ENCODE measurements around the gene PDE8A. TPM values are rescaled to one million over a fixed set of nuclear protein-coding genes. Genes with fewer than 3 reads are reported as not detected.

The PDE8A gene
- total and polyA plus RNA-seq, 2 experiments from 2014 or later = 5.6 to 7.5 TPM

DNA sequence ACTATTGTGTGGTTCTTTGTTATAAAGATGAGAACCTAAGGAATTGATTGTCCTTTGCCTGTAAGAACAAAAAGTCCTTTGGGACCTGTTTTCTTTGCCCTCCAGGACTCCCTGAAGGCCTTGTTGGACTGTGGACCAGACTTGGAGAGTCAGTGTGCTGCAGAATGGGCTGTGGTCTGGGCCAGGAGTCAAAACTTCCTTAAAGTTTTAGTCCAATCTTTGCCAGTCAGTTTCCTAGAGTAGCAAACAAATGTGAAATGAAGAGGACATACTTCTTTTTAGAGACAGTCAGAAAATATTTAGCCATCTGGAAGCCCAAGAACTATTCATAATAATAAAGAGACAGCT lies 45.4 kb downstream of the PDE8A start:
- H3K27ac Mint-ChIP-seq = no peak overlapping the region

More for the DNA sequence above, 45.4 kb downstream of the PDE8A start:
- H3K79me2 ChIP-seq (replicated peaks; ENCODE audit: insufficient read depth) = peaks cover 8% of the 10 kb centered on the region; the same call in 1 of the 2 replicates
- TF ChIP-seq EZH2 (IDR thresholded peaks at IDR 0.05; ENCODE audit: low read depth, unreplicated experiment) (no peak), ZNF331 (CRISPR knock-in tag; IDR thresholded peaks at IDR 0.05; ENCODE audit: low read depth) (no peak), POLR2AphosphoS5 (IDR thresholded peaks at IDR 0.05; ENCODE audit: low read depth) (no peak), CREB1 (CRISPR knock-in tag; IDR thresholded peaks at IDR 0.05; ENCODE audit: low read depth) (no peak), JUNB (IDR thresholded peaks at IDR 0.05; ENCODE audit: unreplicated experiment) (no peak), ZNF114 (CRISPR knock-in tag; IDR thresholded peaks at IDR 0.05) (no peak), EZH2phosphoT487 (IDR thresholded peaks at IDR 0.05; ENCODE audit: unreplicated experiment) (no peak), NANOG (IDR thresholded peaks at IDR 0.05; ENCODE audit: borderline replicate concordance) (no peak), STAT1 (IDR thresholded peaks at IDR 0.05; ENCODE audit: unreplicated experiment) (no peak)
- TF ChIP-seq, protein P1, sequence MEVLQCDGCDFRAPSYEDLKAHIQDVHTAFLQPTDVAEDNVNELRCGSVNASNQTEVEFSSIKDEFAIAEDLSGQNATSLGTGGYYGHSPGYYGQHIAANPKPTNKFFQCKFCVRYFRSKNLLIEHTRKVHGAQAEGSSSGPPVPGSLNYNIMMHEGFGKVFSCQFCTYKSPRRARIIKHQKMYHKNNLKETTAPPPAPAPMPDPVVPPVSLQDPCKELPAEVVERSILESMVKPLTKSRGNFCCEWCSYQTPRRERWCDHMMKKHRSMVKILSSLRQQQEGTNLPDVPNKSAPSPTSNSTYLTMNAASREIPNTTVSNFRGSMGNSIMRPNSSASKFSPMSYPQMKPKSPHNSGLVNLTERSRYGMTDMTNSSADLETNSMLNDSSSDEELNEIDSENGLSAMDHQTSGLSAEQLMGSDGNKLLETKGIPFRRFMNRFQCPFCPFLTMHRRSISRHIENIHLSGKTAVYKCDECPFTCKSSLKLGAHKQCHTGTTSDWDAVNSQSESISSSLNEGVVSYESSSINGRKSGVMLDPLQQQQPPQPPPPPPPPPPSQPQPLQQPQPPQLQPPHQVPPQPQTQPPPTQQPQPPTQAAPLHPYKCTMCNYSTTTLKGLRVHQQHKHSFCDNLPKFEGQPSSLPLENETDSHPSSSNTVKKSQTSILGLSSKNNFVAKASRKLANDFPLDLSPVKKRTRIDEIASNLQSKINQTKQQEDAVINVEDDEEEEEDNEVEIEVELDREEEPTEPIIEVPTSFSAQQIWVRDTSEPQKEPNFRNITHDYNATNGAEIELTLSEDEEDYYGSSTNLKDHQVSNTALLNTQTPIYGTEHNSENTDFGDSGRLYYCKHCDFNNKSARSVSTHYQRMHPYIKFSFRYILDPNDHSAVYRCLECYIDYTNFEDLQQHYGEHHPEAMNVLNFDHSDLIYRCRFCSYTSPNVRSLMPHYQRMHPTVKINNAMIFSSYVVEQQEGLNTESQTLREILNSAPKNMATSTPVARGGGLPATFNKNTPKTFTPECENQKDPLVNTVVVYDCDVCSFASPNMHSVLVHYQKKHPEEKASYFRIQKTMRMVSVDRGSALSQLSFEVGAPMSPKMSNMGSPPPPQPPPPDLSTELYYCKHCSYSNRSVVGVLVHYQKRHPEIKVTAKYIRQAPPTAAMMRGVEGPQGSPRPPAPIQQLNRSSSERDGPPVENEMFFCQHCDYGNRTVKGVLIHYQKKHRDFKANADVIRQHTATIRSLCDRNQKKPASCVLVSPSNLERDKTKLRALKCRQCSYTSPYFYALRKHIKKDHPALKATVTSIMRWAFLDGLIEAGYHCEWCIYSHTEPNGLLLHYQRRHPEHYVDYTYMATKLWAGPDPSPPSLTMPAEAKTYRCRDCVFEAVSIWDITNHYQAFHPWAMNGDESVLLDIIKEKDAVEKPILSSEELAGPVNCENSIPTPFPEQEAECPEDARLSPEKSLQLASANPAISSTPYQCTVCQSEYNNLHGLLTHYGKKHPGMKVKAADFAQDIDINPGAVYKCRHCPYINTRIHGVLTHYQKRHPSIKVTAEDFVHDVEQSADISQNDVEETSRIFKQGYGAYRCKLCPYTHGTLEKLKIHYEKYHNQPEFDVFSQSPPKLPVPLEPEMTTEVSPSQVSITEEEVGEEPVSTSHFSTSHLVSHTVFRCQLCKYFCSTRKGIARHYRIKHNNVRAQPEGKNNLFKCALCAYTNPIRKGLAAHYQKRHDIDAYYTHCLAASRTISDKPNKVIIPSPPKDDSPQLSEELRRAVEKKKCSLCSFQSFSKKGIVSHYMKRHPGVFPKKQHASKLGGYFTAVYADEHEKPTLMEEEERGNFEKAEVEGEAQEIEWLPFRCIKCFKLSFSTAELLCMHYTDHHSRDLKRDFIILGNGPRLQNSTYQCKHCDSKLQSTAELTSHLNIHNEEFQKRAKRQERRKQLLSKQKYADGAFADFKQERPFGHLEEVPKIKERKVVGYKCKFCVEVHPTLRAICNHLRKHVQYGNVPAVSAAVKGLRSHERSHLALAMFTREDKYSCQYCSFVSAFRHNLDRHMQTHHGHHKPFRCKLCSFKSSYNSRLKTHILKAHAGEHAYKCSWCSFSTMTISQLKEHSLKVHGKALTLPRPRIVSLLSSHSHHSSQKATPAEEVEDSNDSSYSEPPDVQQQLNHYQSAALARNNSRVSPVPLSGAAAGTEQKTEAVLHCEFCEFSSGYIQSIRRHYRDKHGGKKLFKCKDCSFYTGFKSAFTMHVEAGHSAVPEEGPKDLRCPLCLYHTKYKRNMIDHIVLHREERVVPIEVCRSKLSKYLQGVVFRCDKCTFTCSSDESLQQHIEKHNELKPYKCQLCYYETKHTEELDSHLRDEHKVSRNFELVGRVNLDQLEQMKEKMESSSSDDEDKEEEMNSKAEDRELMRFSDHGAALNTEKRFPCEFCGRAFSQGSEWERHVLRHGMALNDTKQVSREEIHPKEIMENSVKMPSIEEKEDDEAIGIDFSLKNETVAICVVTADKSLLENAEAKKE (CRISPR knock-in tag; IDR thresholded peaks at IDR 0.05) = no peak
- TF ChIP-seq, protein P2, sequence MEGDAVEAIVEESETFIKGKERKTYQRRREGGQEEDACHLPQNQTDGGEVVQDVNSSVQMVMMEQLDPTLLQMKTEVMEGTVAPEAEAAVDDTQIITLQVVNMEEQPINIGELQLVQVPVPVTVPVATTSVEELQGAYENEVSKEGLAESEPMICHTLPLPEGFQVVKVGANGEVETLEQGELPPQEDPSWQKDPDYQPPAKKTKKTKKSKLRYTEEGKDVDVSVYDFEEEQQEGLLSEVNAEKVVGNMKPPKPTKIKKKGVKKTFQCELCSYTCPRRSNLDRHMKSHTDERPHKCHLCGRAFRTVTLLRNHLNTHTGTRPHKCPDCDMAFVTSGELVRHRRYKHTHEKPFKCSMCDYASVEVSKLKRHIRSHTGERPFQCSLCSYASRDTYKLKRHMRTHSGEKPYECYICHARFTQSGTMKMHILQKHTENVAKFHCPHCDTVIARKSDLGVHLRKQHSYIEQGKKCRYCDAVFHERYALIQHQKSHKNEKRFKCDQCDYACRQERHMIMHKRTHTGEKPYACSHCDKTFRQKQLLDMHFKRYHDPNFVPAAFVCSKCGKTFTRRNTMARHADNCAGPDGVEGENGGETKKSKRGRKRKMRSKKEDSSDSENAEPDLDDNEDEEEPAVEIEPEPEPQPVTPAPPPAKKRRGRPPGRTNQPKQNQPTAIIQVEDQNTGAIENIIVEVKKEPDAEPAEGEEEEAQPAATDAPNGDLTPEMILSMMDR (conservative IDR thresholded peaks at IDR 0.05; ENCODE audit: low read depth in 2 of 2) = no peak
- TF ChIP-seq, protein P3, sequence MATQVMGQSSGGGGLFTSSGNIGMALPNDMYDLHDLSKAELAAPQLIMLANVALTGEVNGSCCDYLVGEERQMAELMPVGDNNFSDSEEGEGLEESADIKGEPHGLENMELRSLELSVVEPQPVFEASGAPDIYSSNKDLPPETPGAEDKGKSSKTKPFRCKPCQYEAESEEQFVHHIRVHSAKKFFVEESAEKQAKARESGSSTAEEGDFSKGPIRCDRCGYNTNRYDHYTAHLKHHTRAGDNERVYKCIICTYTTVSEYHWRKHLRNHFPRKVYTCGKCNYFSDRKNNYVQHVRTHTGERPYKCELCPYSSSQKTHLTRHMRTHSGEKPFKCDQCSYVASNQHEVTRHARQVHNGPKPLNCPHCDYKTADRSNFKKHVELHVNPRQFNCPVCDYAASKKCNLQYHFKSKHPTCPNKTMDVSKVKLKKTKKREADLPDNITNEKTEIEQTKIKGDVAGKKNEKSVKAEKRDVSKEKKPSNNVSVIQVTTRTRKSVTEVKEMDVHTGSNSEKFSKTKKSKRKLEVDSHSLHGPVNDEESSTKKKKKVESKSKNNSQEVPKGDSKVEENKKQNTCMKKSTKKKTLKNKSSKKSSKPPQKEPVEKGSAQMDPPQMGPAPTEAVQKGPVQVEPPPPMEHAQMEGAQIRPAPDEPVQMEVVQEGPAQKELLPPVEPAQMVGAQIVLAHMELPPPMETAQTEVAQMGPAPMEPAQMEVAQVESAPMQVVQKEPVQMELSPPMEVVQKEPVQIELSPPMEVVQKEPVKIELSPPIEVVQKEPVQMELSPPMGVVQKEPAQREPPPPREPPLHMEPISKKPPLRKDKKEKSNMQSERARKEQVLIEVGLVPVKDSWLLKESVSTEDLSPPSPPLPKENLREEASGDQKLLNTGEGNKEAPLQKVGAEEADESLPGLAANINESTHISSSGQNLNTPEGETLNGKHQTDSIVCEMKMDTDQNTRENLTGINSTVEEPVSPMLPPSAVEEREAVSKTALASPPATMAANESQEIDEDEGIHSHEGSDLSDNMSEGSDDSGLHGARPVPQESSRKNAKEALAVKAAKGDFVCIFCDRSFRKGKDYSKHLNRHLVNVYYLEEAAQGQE (IDR thresholded peaks at IDR 0.05; ENCODE audit: unreplicated experiment) = no peak
- TF ChIP-seq, protein P4, sequence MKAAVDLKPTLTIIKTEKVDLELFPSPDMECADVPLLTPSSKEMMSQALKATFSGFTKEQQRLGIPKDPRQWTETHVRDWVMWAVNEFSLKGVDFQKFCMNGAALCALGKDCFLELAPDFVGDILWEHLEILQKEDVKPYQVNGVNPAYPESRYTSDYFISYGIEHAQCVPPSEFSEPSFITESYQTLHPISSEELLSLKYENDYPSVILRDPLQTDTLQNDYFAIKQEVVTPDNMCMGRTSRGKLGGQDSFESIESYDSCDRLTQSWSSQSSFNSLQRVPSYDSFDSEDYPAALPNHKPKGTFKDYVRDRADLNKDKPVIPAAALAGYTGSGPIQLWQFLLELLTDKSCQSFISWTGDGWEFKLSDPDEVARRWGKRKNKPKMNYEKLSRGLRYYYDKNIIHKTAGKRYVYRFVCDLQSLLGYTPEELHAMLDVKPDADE (IDR thresholded peaks at IDR 0.05) = no peak
- no peaks in the 10 kb centered on the region for H3K36me3 ChIP-seq (ENCODE audit: insufficient read depth)
- H3K9me2 ChIP-seq (ENCODE audit: insufficient read depth) = no peaks in the 10 kb centered on the region
- H3K4me3 ChIP-seq = no peak overlapping the region
- Mint-ChIP-seq H3K27me3 (ENCODE audit: insufficient read depth, low read depth, poor library complexity) (peaks cover 1% of the 10 kb centered on the region), H3K9me3 (no peaks in the 10 kb centered on the region), H3K4me1 (peaks cover 32% of the 10 kb centered on the region), H3K4me3 (no peak overlapping the region), H3K36me3 (ENCODE audit: low read depth) (no peaks in the 10 kb centered on the region)
- no peak overlapping the region for H3K27ac ChIP-seq (ENCODE audit: low read depth)
- no peaks in the 10 kb centered on the region for H3K27me3 ChIP-seq (ENCODE audit: insufficient read depth)
- peaks cover 41% of the 10 kb centered on the region for H3K4me1 ChIP-seq (ENCODE audit: insufficient read depth)
- H3K4me2 ChIP-seq = no peak overlapping the region
- H2AFZ ChIP-seq = no peak overlapping the region
- ATAC-seq (no peak), DNase-seq (ENCODE audit: low spot score) (no peak)
- no peaks in the 10 kb centered on the region; the same call in 1 of the 2 replicates for H4K20me1 ChIP-seq (replicated peaks; ENCODE audit: insufficient read depth)
- H3F3A ChIP-seq (replicated peaks; ENCODE audit: low read depth) = no peaks in the 10 kb centered on the region
